Astrocyte of the cerebellum (primary cell): ENCODE data around the gene HMCN1.

Experiments used
- DNase-seq: peaks from one replicate; pipeline ENCODE4 v3.0.0-alpha.2; 2011; ENCODE audit warnings: low read depth
- H3K4me3 ChIP-seq: 2 replicates; pipeline ENCODE4 v1.5.1; 2011; ENCODE audit warnings: mild to moderate bottlenecking, low read depth, low read length, moderate library complexity
- CTCF ChIP-seq: IDR thresholded peaks from 2 replicates; pipeline ENCODE4 v1.5.1; 2012; ENCODE audit warnings: low read length, low read depth, moderate library complexity, mild to moderate bottlenecking; ENCODE audit errors: missing control alignments
- in situ Hi-C: cut with HindIII; loops from 2 replicates; pipeline ENCODE4 v1.10.0; 2017; ENCODE audit warnings: low sequenced_read_pairs

HMCN1 gene

GRCh38 chr1:185969524-185969991, 235.4 kb downstream of the HMCN1 start:
- no peak overlapping the region for H3K4me3 ChIP-seq
- no peak for DNase-seq
- TF ChIP-seq CTCF, result no peak
- in situ Hi-C loops, result no loop called here

DNA sequence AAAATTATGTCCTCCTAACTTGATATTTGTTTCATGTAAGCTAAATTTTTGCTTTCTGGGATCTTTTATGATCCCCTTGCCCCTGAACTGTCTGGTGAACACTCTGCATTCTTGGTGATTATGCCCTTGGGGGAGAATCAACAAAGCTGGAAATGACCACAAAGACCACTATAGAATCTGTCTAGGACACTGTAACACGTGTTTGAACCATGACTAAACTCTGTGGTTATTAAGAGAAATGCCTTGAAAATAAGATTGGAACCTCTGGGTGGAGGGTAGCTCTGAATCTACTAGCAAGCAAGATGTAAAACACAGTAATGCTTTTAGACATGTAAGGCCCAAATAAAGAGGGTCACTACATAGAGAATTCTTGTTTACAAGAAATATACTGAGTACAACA, 237.5 kb downstream of the HMCN1 start:
- peak; percentile 94 for DNase-seq
- in situ Hi-C loops, result loop anchor here (5.0 kb wide), 1 partner anchor 44 kb away; no protein-coding TSS in a partner anchor
- H3K4me3 ChIP-seq, result no peak overlapping the region
- TF ChIP-seq CTCF, result no peak

DNA sequence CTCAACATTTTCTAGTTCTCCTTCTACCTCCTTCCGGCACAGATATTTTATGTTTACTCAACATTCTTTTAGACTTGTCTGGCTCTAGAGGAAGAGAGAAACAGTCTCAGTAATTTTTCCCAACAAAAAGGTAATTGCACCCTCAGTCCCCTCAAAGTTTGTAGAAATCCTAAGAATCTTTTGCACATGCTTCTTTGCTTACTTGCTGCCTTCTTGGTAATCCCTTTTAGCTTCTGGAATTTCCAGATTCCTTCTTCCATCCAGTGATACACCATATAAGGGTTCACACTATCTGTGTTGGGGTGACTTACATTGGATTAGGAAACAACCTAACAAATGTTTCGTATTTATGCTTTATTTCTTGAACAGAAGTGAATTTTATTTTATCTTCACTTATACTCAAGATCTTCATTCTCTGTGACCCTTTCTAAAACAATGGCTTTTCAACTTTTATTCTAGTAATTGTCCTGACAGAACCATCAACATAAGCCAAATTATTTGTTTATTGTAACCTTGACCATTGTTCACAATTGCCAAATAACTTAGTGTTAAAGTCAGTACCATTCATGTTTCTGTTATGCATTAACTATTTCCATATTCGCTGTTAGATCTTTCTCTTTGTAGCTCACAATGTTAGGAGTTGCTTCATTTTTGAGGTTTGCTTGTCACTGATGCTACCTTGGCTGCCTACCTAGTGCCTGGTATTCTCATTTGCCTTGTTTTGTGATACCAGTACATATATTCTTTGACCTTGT, 238.1 kb downstream of the HMCN1 start:
- TF ChIP-seq CTCF, result no peak
- DNase-seq, result no peak
- in situ Hi-C loops, result loop anchor here (5.0 kb wide), 1 partner anchor 45 kb away; no protein-coding TSS in a partner anchor

GRCh38 chr1:185973645-185974044, 239.5 kb downstream of the HMCN1 start:
- in situ Hi-C loops, result loop anchor here (5.0 kb wide), 1 partner anchor 46 kb away; no protein-coding TSS in a partner anchor
- peak; percentile 99 for DNase-seq
- no peak overlapping the region for H3K4me3 ChIP-seq
- TF ChIP-seq CTCF, result no peak

More for the DNA sequence above, 238.1 kb downstream of the HMCN1 start:
- no peak overlapping the region for H3K4me3 ChIP-seq

GRCh38 chr1:185974367-185975170, 240.4 kb downstream of the HMCN1 start:
- no peak for TF ChIP-seq CTCF
- in situ Hi-C loops, result loop anchor here (5.0 kb wide), 1 partner anchor 47 kb away; no protein-coding TSS in a partner anchor
- no peak for DNase-seq
- H3K4me3 ChIP-seq, result no peak overlapping the region

DNA sequence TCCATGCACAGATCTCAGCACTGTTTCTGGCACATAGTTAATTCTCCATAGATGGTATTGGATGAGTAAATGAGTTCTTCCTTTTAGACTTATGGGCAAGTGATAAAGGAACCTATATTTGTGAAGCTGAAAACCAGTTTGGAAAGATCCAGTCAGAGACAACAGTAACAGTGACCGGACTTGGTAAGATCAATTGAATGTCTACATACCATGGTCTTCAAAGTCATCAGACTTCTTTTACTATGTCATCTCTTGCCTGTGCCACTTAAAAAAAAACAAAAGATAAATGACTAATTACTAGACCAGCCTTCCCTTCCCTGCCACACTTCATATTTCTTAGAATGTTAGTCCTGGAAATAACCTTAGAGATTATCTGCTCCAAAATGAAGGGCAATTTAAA, 246.7 kb downstream of the HMCN1 start:
- no peak for TF ChIP-seq CTCF
- H3K4me3 ChIP-seq, result no peak overlapping the region
- in situ Hi-C loops, result no loop called here
- no peak for DNase-seq
